Measurements from ENCODE around the gene SLIT3.

Gene SLIT3

GRCh38 chr5:168681556-168682183 lies 619.3 kb downstream of the SLIT3 start:
- no peak for DNase-seq

- no peak for DNase-seq
Observed at GRCh38 chr5:168680395-168680794, 620.5 kb downstream of the SLIT3 start.

- DNase-seq = no peak
Observed at GRCh38 chr5:168679515-168679920, 621.4 kb downstream of the SLIT3 start.

GRCh38 chr5:168676501-168676900 lies 624.4 kb downstream of the SLIT3 start:
- no peak for DNase-seq

GRCh38 chr5:168675883-168676408 lies 625.0 kb downstream of the SLIT3 start:
- no peak for DNase-seq

GRCh38 chr5:168674893-168675482 lies 626.0 kb downstream of the SLIT3 start:
- DNase-seq = no peak

- DNase-seq = no peak
Observed at GRCh38 chr5:168672888-168673287, 628.1 kb downstream of the SLIT3 start.

- DNase-seq = no peak
Observed at GRCh38 chr5:168672016-168672415, 628.9 kb downstream of the SLIT3 start.

- DNase-seq = no peak
Observed at GRCh38 chr5:168670881-168671575, 629.9 kb downstream of the SLIT3 start.

GRCh38 chr5:168669668-168670378 lies 631.1 kb downstream of the SLIT3 start:
- no peak for DNase-seq

GRCh38 chr5:168669156-168669555 lies 631.8 kb downstream of the SLIT3 start:
- no peak for DNase-seq

GRCh38 chr5:168668078-168668477 lies 632.9 kb downstream of the SLIT3 start:
- no peak for DNase-seq

- no peak for DNase-seq
Observed at GRCh38 chr5:168667301-168667840, 633.6 kb downstream of the SLIT3 start.

GRCh38 chr5:168666356-168666755 lies 634.6 kb downstream of the SLIT3 start:
- no peak for DNase-seq

GRCh38 chr5:168663276-168664004 lies 637.5 kb downstream of the SLIT3 start:
- DNase-seq = no peak

GRCh38 chr5:168661593-168662485 lies 639.1 kb downstream of the SLIT3 start:
- DNase-seq = no peak

GRCh38 chr5:168660691-168661090 lies 640.2 kb downstream of the SLIT3 start:
- no peak for DNase-seq

- DNase-seq = no peak
Observed at GRCh38 chr5:168659286-168659847, 641.6 kb downstream of the SLIT3 start.

- no peak for DNase-seq
Observed at GRCh38 chr5:168658394-168658793, 642.5 kb downstream of the SLIT3 start.

- DNase-seq = no peak
Observed at GRCh38 chr5:168656633-168657032, 644.3 kb downstream of the SLIT3 start.

- no peak for DNase-seq
Observed at GRCh38 chr5:168655316-168655715, 645.6 kb downstream of the SLIT3 start.
